H1 (cell line): Measurements from ENCODE around the gene GMPPA. TPM values are rescaled to one million over a fixed set of nuclear protein-coding genes. Genes with fewer than 3 reads are reported as not detected.
A peak's percentile ranks its signal among the peaks of the same experiment; 100 is the strongest.

Experiments used
- CTCF ChIA-PET: fragments of 300-600 bp; sonication (Branson Sonifier 250); formaldehyde crosslinking; loops from one replicate; lab custom pipeline; 2021; ENCODE audit not compliant: partially characterized antibody; lab: Charles Lee
- POLR2A ChIA-PET: fragments of 300-600 bp; sonication (Branson Sonifier 250); formaldehyde crosslinking; loops from one replicate; lab custom pipeline; 2021; ENCODE audit warnings: inconsistent platforms; ENCODE audit not compliant: partially characterized antibody; lab: Charles Lee
- DNase-seq, 2 experiments: peaks; one replicate each; pipeline versions ENCODE4 v3.0.0 to v3.0.0-alpha.2; 2010 to 2022; ENCODE audit warnings: low spot score in 2 of 2, low read depth in 1 of 2, mixed read lengths in 1 of 2
- FAIRE-seq: peaks from 2 replicates; lab custom pipeline; 2011; peaks lifted over from hg19 to GRCh38; lab: Jason Lieb, UNC
- H2AFZ ChIP-seq: 2 replicates; pipeline ENCODE4 v1.8.1; 2012; ENCODE audit warnings: low read length, inconsistent platforms
- H2AK5ac ChIP-seq: 2 replicates; pipeline ENCODE4 v1.6.1; 2013; ENCODE audit warnings: low read depth, low read length
- H2BK120ac ChIP-seq: replicated peaks from 2 replicates; pipeline ENCODE3; 2013; ENCODE audit warnings: low read depth, low read length, inconsistent platforms
- H2BK12ac ChIP-seq: 2 replicates; pipeline ENCODE4 v1.6.1; 2013; ENCODE audit warnings: low read depth, low read length
- H2BK15ac ChIP-seq: 2 replicates; pipeline ENCODE4 v1.6.1; 2013; ENCODE audit warnings: low read length
- H2BK20ac ChIP-seq: 2 replicates; pipeline ENCODE4 v1.6.1; 2013; ENCODE audit warnings: low read length
- H2BK5ac ChIP-seq: 2 replicates; pipeline ENCODE4 v1.6.1; 2013; ENCODE audit warnings: low read depth, low read length
- H3K14ac ChIP-seq: 2 replicates; pipeline ENCODE4 v1.6.1; 2013; ENCODE audit warnings: inconsistent platforms; ENCODE audit not compliant: insufficient read length
- H3K18ac ChIP-seq: 2 replicates; pipeline ENCODE4 v1.6.1; 2013; ENCODE audit warnings: low read length; ENCODE audit errors: extremely low read depth
- H3K23ac ChIP-seq: 2 replicates; pipeline ENCODE4 v1.6.1; 2013; ENCODE audit warnings: inconsistent platforms; ENCODE audit not compliant: insufficient read length
- H3K23me2 ChIP-seq: 2 replicates; pipeline ENCODE4 v1.6.1; 2013; ENCODE audit warnings: low read depth, low read length
- H3K27ac ChIP-seq: 2 replicates; pipeline ENCODE4 v1.6.1; 2011; ENCODE audit warnings: low read depth, low read length, inconsistent platforms
- H3K27me3 ChIP-seq, 4 experiments: replicated peaks in 1 of 4; 1 replicate in 1 of 4; 2 replicates in 3 of 4; pipeline versions ENCODE4 v1.6.1 to v1.8.1; 2011 to 2013; ENCODE audit warnings: low read length in 3 of 4, mild to moderate bottlenecking in 3 of 4, inconsistent platforms in 2 of 4, mixed read lengths in 2 of 4, moderate library complexity in 1 of 4; ENCODE audit not compliant: control insufficient read depth in 3 of 4, insufficient read depth in 3 of 4; ENCODE audit errors: extremely low read depth in 1 of 4
- H3K36me3 ChIP-seq, 4 experiments: 2 replicates each; pipeline versions ENCODE4 v1.6.1 to v1.8.1; 2011 to 2013; ENCODE audit warnings: mild to moderate bottlenecking in 4 of 4, low read length in 3 of 4, moderate library complexity in 2 of 4, control low read depth in 1 of 4, inconsistent platforms in 1 of 4; ENCODE audit not compliant: insufficient read depth in 4 of 4, control insufficient read depth in 2 of 4
- H3K4ac ChIP-seq: replicated peaks from 2 replicates; pipeline ENCODE3; 2013; ENCODE audit warnings: low read length, low read depth, mixed read lengths, inconsistent platforms; ENCODE audit not compliant: insufficient read length
- H3K4me1 ChIP-seq, 4 experiments: replicated peaks in 1 of 4; 1 replicate in 1 of 4; 2 replicates in 3 of 4; pipeline versions ENCODE4 v1.6.1 to v1.8.1; 2011 to 2013; ENCODE audit warnings: low read length in 3 of 4, inconsistent platforms in 2 of 4, mixed read lengths in 1 of 4; ENCODE audit not compliant: insufficient read depth in 4 of 4, control insufficient read depth in 3 of 4
- H3K4me2 ChIP-seq, 2 experiments: 2 replicates each; pipeline versions ENCODE4 v1.6.1 to v1.8.1; 2011 to 2013; ENCODE audit warnings: low read depth in 2 of 2, low read length in 2 of 2, control low read depth in 1 of 2, inconsistent platforms in 1 of 2, mild to moderate bottlenecking in 1 of 2; ENCODE audit not compliant: insufficient read depth in 1 of 2
- H3K4me3 ChIP-seq, 4 experiments: fragments of 200-600, 300-600 bp in 1 of 4; sonication (generic), shearing (Covaris generic), sonication (Bioruptor Twin) in 1 of 4; 2 replicates each; pipeline versions ENCODE4 v1.5.1 to v1.8.1; 2011 to 2016; ENCODE audit warnings: low read length in 4 of 4, low read depth in 3 of 4, control low read depth in 2 of 4, inconsistent platforms in 2 of 4, mild to moderate bottlenecking in 2 of 4, mixed read lengths in 1 of 4, moderate library complexity in 1 of 4; ENCODE audit not compliant: insufficient read depth in 2 of 4; ENCODE audit errors: extremely low read depth in 1 of 4
- H3K56ac ChIP-seq: replicated peaks from 2 replicates; pipeline ENCODE3; 2013; ENCODE audit warnings: low read depth, mild to moderate bottlenecking, mixed read lengths, low read length, inconsistent platforms; ENCODE audit not compliant: insufficient read length
- H3K79me1 ChIP-seq: 2 replicates; pipeline ENCODE4 v1.6.1; 2013; ENCODE audit warnings: low read depth, low read length, control low read depth
- H3K79me2 ChIP-seq, 2 experiments: 2 replicates each; pipeline versions ENCODE4 v1.6.1 to v1.8.1; 2012 to 2013; ENCODE audit warnings: low read length in 2 of 2, mild to moderate bottlenecking in 2 of 2, inconsistent platforms in 1 of 2; ENCODE audit not compliant: insufficient read depth in 2 of 2, control insufficient read depth in 1 of 2
- H3K9ac ChIP-seq, 4 experiments: replicated peaks in 1 of 4; 1 replicate in 1 of 4; 2 replicates in 3 of 4; pipeline versions ENCODE4 v1.6.1 to v1.8.1; 2011 to 2013; ENCODE audit warnings: low read depth in 3 of 4, low read length in 3 of 4, control low read depth in 2 of 4, mild to moderate bottlenecking in 2 of 4, moderate library complexity in 2 of 4, inconsistent platforms in 1 of 4; ENCODE audit errors: extremely low read depth in 1 of 4
- H3K9me3 ChIP-seq, 2 experiments: 2 replicates each; pipeline versions ENCODE4 v1.6.1 to v1.8.1; 2012 to 2013; ENCODE audit warnings: mild to moderate bottlenecking in 2 of 2, moderate library complexity in 2 of 2, control low read depth in 1 of 2, inconsistent platforms in 1 of 2, low read depth in 1 of 2, low read length in 1 of 2, mixed read lengths in 1 of 2; ENCODE audit not compliant: insufficient read depth in 2 of 2
- H4K20me1 ChIP-seq, 2 experiments: replicated peaks in 1 of 2; 2 replicates each; pipeline versions ENCODE3 to v1.8.1; 2011 to 2013; ENCODE audit warnings: inconsistent platforms in 2 of 2, low read length in 2 of 2, mild to moderate bottlenecking in 1 of 2; ENCODE audit not compliant: insufficient read depth in 2 of 2, control insufficient read depth in 1 of 2
- H4K5ac ChIP-seq: 2 replicates; pipeline ENCODE4 v1.6.1; 2013; ENCODE audit warnings: low read length, low read depth, mixed read lengths, inconsistent platforms; ENCODE audit not compliant: insufficient read length
- H4K8ac ChIP-seq: 2 replicates; pipeline ENCODE4 v1.8.0; 2013; ENCODE audit warnings: mild to moderate bottlenecking, moderate library complexity, low read length, inconsistent platforms; ENCODE audit not compliant: insufficient read depth; ENCODE audit errors: extremely low read depth
- H4K91ac ChIP-seq: replicated peaks from 2 replicates; pipeline ENCODE3; 2013; ENCODE audit warnings: low read length, mixed read lengths, inconsistent platforms; ENCODE audit not compliant: insufficient read length
- CTBP2 ChIP-seq: IDR thresholded peaks from 2 replicates; pipeline ENCODE4 v1.7.0; 2011; ENCODE audit warnings: borderline replicate concordance, mild to moderate bottlenecking, moderate library complexity, mixed read lengths, low read length; ENCODE audit not compliant: insufficient read depth, insufficient read length
- TBP ChIP-seq: IDR thresholded peaks from 2 replicates; pipeline ENCODE4 v1.6.1; 2011; ENCODE audit warnings: low read depth, low read length, improper control_type of control experiment
- whole genome bisulfite sequencing, 2 experiments: shearing (Covaris generic) in 1 of 2; methylation state at CpG; one replicate each; pipeline versions ENCODE4 v1.1.6 to v1.1.7; 2013 to 2015; ENCODE audit warnings: low lambda C conversion rate in 2 of 2, mixed read lengths in 2 of 2, inconsistent platforms in 1 of 2, low coverage in 1 of 2, missing lambda C conversion rate in 1 of 2; ENCODE audit not compliant: insufficient replicate concordance in 2 of 2, insufficient coverage in 1 of 2, insufficient read length in 1 of 2; ENCODE audit errors: extremely low coverage in 1 of 2, missing lambda C conversion rate in 1 of 2; 5-methylcytosine and 5-hydroxymethylcytosine counted together
- polyA plus RNA-seq, 7 experiments: library from polyadenylated mRNA; depleted of rRNA in 3 of 7; stranded (reverse) in 5 of 7; unstranded in 2 of 7; fragments of >200 nt in 5 of 7; fragments of 200-250 nt in 2 of 7; gene quantifications; 1 replicate in 5 of 7; 2 replicates in 1 of 7; 4 replicates in 1 of 7; pipeline versions ENCODE4 v1.2.1 to v1.2.3, GENCODE V29; 2011 to 2013; ENCODE audit warnings: missing spikeins in 2 of 7, mixed read lengths in 2 of 7
- total RNA-seq: library from RNA; stranded (reverse); fragmentation: NEBNext Ultra II Directional; extraction: Animal tissue kit (Norgen Biotek cat#: 25700); gene quantifications from 2 replicates; pipeline ENCODE4 v1.2.1, GENCODE V29; 2021

The GMPPA gene
- total and polyA plus RNA-seq, 2 of the 8 experiments (the other 6 are each of a cell fraction or from before 2014, with no cell fraction given), result 34.3 to 98.8 TPM

- H3K23me2 ChIP-seq, result peaks cover 6% of the 10 kb centered on the region
- peak overlapping the region; percentile 76; the same call in 1 of the 2 replicates for H2AK5ac ChIP-seq
- WGBS, 2 experiments, result 73% methylated on average over 22 of the region's 23 CpGs; no CpG with 5 or more reads in 1 of the 2 experiments
- POLR2A ChIA-PET, result interaction anchor here (0.6 to 11.0 kb wide), 13 partner anchors 12 to 86 kb away, joined by 3 to 216 read pairs (median 3); partner anchors contain the start of genes GMPPA and SPEG
- H2BK20ac ChIP-seq, result peak overlapping the region; percentile 83
- H3K9me3 ChIP-seq, result no peaks in the 10 kb centered on the region
- H3K56ac ChIP-seq, result peak overlapping the region; percentile 32
- no peaks in the 10 kb centered on the region for H4K20me1 ChIP-seq
- H3K79me1 ChIP-seq, result no peaks in the 10 kb centered on the region; the same call in 1 of the 2 replicates
- H2BK5ac ChIP-seq, result peak overlapping the region; percentile 99
- H2BK120ac ChIP-seq, result peak overlapping the region; percentile 97
- H3K4me3 ChIP-seq, result peak overlapping the region in 1 of 4 experiments; percentile 3; a peak in 1 of 8 replicates
- no peak for DNase-seq
- no peak overlapping the region for H2AFZ ChIP-seq
- peaks cover 4 to 51% (median 39%) of the 10 kb centered on the region in 4 experiments for H3K4me1 ChIP-seq
- no peak overlapping the region for H3K23ac ChIP-seq
- TF ChIP-seq TBP, result no peak
- TF ChIP-seq CTBP2, result peak; percentile 12
- peak overlapping the region; percentile 70 for H4K5ac ChIP-seq
- H3K27ac ChIP-seq, result peak overlapping the region; percentile 89; the same call in 1 of the 2 replicates
- H2BK15ac ChIP-seq, result peak overlapping the region; percentile 13; the same call in 1 of the 2 replicates
- H3K14ac ChIP-seq, result no peak overlapping the region
- CTCF ChIA-PET, result interaction anchor here (1.0 to 113.1 kb wide), 6 partner anchors 18 to 106 kb away, joined by 3 to 7248 read pairs (median 42); partner anchors contain the start of genes DES, GMPPA and SPEG
- H4K8ac ChIP-seq, result peak overlapping the region; percentile 58; the same call in 1 of the 2 replicates
- peak overlapping the region; percentile 89 for H3K4ac ChIP-seq
- no peaks in the 10 kb centered on the region for H3K79me2 ChIP-seq
- peaks cover 0 to 7% (median 0%) of the 10 kb centered on the region in 4 experiments; a peak in 2 of 8 replicates for H3K36me3 ChIP-seq
- FAIRE-seq, result no peak
- H4K91ac ChIP-seq, result peak overlapping the region; percentile 91
- H3K18ac ChIP-seq, result peak overlapping the region; percentile 93
- H3K4me2 ChIP-seq, result peak overlapping the region; percentile 41 to 42; a peak in 3 of 4 replicates
- peak overlapping the region; percentile 95 for H2BK12ac ChIP-seq
- no peak overlapping the region for H3K9ac ChIP-seq
- H3K27me3 ChIP-seq, result peaks cover 0 to 5% (median 1%) of the 10 kb centered on the region in 4 experiments; a peak in 3 of 7 replicates
These were observed 7.6 kb downstream of the GMPPA start for GRCh38 chr2:219506153-219506801.
